Activated CD4-positive, alpha-beta T cell treated with anti-CD3 and anti-CD28 coated beads, Interleukin-2, Interleukin-6, amounts not matched to agents 100 ng/mL and 50 ng/mL, durations not matched to agents 16 hours and 8 hours (primary cell): Measurements from ENCODE around the gene ZBTB8OS.
"Not testable (repeated sequence)": the region's sequence is repeated elsewhere in the genome, so short reads cannot be mapped to it uniquely, and the experiment has no call there.

ENCODE experiments used
- DNase-seq: peaks from one replicate; pipeline ENCODE4 v3.0.0-alpha.2; 2020

ZBTB8OS gene

DNA sequence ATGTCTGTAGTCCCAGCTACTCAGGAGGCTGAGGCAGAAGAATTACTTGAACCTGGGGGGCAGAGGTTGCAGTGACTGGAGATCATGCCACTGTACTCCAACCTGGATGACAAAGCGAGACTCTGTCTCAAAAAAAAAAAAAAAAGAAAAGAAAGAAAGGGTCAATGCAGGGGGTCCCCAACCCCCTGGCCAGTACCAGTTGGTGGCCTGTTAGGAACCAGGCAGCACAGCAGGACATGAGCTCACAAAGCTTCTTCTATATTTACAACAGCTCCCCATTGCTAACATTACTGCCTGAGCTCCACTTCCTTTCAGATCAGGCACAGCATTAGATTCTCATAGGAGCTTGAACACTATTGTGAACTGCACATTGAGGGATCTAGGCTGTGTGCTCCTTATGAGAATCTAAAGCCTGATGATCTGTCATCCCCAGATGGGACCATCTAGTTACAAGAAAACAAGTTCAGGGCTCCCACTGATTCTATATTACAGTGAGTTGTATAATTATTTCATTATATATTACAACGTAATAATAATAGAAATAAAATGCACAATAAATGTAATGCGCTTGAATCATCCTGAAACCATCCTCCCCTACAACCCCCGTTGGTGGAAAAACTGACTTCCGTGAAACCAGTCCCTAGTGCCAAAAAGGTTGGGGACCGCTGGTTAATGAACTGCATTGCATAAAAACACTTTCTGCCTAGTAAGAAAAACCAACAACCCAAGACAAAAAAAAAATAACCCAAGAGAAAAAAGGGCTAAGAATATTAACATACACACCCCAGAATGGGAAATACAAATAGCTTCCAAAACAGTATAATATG is 2.8 kb downstream of the ZBTB8OS start:
- DNase-seq: peak; percentile 63

DNA sequence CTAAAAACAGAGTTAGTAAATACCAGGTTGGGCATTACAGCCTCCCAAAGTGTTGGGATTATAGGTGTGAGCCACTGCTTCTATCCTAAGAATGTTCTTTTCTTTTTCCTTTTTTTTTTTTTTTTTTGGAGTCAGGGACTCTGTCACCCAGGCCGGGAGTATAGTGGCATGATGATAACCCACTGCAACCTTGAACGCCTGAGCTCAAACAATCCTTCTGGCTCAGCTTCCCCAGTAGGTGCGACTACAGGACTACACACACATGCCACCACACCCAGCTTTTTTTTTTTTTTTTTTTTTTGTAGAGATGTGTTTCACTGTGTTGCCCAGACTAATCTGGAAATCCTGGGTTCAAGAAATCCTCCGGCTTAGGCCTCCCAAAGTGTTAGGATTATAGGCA is 5.9 kb downstream of the ZBTB8OS start:
- no peak for DNase-seq

GRCh38 chr1:32642292-32642827 is 8.0 kb downstream of the ZBTB8OS start:
- not testable (repeated sequence) for DNase-seq

GRCh38 chr1:32639489-32640075 is 10.8 kb downstream of the ZBTB8OS start:
- DNase-seq: no peak

DNA sequence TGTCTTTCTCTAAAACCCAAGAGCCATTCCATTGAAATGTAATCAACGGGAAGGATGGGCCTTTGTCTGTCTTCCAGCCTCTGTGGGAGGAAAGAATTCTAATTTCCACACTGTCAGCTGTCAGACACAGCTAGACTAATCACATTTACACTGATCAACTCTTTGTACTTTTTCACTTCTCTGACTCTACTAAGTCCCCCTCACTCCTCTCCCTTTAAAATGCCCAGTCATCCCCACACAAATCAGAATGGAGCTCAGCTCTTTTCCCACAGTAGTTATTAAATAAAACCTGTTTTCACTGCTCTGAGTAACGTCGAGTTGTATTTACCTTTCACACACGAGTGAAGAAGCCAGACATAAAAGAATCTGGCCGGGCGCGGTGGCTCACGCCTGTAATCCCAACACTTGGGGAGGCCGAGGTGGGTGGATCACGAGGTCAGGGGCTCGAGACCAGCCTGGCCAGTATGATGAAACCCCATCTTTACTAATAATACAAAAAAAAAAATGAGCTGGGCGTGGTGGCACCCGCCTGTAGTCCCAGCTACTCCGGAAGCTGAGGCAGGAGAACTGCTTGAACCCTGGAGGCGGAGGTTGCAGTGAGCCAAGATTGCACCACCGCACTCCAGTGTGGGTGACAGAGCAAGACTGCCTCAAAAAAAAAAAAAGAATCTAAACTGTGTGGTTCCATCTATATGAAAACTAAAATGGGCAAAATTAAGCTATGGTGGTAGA is 13.3 kb downstream of the ZBTB8OS start:
- DNase-seq: no peak

DNA sequence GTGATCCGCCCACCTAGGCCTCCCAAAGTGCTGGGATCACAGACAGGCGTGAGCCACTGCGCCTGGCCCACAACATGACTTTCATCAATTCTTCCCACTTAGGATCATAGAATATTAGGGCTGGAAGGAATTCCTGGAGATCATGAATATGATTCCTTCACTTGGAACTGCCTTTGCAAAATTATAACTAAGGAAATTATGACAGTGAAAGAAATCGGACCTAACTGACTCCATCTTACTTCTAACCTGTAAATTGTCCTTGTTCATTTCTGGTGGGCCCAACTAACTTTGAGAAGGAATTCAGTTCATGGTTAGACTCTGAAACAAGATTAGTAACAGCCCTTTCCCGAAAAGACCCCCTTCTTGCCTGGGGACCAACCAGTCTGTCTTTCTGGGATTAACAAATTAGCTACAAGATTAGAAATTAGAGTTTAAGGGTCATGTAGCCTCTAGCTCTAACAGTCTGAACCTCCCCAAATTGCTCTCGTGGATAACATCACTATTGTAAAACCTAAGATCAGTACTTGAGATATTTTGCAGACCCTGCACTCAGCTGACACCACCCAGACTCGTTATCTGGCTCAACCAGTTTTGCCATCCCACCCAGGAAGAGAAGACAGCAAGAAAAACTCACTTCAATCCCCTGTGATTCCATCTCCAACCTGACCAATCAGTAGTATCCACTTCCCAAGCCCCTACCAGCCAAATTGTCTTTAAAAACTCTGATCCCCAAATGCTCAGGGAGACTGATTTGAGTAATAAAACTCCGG is 14.7 kb downstream of the ZBTB8OS start:
- no peak for DNase-seq

DNA sequence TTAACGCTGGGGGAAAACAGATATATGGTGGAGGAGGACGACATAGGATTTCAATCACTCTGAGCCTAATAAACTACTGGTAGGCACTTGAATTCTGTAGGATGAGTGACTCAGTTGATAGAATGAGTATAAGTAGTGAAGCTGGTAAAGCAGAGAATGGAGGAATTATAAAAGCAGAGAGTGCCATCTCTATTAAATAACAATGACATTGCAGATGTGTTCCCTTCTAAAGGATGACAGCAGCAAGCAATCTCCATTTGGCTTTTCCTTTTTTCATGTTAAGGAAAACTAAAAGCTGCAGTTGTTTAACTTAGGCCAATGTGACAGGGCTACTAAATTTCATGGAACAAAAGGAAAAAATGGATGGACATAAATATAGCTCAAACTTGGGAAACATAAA is 17.5 kb downstream of the ZBTB8OS start:
- DNase-seq: no peak

DNA sequence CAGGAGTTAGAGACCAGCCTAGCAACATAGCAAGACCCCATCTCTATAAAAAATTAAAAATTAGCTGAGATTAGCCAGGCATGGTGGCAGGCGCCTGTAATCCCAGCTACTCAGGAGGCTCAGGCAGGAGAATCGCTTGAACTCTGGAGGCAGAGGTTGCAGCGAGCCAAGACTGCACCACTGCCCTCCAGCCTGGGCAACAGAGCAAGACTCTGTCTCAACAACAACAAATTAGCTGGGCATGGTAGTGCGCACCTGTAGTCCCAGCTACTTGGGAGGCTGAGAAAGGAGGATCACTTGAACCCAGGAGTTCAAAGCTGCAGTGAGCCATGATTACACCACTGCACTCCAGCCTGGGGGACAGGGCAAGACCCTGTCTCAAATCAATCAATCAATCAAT is 20.2 kb downstream of the ZBTB8OS start:
- not testable (repeated sequence) for DNase-seq

- peak; percentile 28 for DNase-seq
Measured at GRCh38 chr1:32627596-32628162, 22.7 kb downstream of the ZBTB8OS start.

DNA sequence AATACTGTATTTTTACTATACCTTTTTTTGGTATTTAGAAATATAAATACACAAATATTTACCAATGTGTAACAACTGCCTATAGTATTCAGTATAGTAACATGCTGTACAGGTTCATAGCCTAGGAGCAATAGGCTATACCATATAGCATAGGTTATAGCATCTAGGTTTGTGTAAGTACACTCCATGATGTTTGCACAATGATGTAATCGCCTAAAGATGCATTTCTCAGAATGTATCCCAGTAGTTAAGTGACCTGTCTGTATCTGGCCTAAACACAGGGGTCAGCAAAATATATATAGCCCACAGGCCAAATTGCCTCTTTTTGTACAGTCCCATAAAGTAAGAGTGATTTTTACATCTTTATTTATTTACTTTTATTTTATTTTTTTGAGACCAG is 24.2 kb downstream of the ZBTB8OS start:
- no peak for DNase-seq

GRCh38 chr1:32623775-32624174 is 26.6 kb downstream of the ZBTB8OS start:
- DNase-seq: peak; percentile 39

DNA sequence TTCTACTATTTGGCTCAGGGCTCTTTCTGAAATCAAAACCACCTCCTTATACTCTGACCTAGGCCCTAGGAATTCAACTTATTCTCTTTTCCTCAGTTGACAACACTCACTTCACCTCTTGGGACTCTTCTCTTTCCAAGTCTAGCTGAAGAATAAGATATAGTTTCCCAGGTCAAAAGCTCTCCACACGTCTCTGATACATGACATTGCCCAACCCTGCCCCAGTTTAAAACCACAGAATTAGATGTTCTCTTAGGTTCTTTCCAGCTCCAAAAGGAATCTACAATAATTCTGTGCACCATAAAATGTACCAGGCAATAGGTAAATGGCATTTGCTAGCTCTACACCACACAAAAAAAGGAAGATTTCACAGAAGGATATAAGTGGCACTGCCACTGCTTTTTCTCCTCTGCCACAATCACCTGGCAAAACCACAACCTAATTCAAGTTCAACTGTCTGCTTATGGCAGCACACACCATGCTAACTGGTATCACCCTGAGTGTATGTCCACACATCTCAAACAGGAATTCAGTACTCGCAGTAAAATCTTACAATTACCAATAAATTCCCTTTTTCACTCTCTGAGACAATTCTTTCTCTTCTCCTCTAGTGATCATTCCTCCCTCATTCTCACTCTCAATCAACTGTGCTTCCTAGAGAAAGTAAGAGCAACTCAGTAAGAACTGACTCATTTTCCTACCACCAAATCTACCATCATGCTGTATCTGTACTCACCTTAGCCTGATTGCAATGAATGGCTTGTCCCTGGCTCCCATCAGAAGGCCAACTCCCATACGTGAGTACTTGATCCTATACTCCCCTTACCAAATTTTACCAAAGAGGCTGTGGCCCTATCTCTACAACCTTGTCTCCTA is 27.3 kb downstream of the ZBTB8OS start:
- peak; percentile 73 for DNase-seq

DNA sequence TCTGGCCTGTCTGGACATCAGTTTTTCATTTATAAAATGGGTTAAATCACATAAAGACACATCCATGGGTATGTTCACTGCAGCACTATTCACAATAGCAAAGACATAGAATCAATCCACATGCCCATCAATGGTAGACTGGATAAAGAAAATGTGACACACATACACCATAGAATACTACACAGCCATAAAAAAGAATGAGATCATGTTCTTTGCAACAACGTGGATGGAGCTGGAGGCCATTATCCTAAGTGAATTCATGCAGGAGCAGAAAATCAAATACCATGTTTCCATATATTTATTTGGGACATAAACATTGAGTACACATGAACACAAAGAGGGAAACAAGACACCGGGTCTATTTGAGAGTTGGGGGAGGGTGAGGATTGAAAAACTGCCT is 28.1 kb downstream of the ZBTB8OS start:
- no peak for DNase-seq

DNA sequence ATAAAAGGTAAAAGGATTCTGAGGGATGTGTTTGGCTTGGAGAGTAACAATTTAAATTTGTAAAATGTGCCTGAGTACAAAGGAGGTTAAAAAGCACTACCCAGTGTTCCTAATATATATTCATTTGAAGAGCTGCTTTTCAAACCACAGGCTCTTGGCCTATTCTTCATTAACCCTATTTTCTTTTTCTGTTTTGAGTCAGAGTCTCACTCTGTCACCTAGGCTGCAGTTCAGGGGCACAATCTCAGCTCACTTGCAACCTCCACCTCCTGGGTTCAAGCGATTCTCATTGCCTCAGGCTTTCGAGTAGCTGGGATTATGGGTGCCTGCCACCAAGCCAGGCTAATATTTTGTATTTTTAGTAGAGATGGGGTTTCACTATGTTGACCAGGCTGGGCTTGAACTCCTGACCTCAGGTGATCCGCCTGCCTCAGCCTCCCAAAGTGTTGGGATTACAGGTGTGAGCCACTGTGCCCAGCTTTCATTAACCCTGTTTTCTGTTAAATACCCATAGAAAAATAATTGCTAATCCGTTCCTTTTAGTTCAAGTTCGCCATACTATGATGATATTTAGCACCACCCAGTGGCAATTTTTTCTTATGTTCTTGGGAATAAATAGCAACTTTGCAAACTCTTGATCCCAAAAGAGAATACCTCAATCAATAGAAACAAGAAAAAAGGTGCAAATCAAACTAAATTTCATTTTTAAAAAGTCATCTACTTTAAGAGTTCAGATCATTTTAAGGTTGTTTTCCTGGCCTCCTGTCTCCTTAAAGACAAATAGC is 30.5 kb downstream of the ZBTB8OS start:
- DNase-seq: peak; percentile 74

- no peak for DNase-seq
Measured at GRCh38 chr1:32618673-32619221, 31.6 kb downstream of the ZBTB8OS start.

- no peak for DNase-seq
Measured at GRCh38 chr1:32613472-32613871, 36.9 kb downstream of the ZBTB8OS start.

- peak; percentile 68 for DNase-seq
Measured at GRCh38 chr1:32612189-32612881, 38.0 kb downstream of the ZBTB8OS start.

DNA sequence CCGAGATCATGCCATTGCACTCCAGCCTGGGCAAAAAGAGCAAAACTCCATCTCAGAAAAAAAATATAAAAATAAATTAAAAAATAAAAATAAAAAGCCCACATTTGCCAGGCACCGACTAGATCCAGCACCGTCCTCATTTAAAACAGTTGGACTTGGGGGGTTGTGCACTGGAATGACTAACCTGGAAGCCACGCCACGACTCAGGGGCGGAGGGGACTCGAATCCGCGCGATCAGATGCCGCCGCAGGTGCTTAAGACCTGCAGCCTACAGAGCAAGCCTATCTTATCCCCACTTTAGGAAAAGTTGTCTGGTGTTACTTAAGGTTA is 38.5 kb downstream of the ZBTB8OS start:
- DNase-seq: no peak

- DNase-seq: no peak
Measured at GRCh38 chr1:32609180-32609579, 41.2 kb downstream of the ZBTB8OS start.
